Kasumi-1 (cell line): ENCODE results near the gene SCN2A.

ENCODE experiments used
- DNase-seq, 2 experiments: peaks; one replicate each; lab custom pipeline; 2025; lab: John Stamatoyannopoulos, UW

Gene SCN2A

DNA sequence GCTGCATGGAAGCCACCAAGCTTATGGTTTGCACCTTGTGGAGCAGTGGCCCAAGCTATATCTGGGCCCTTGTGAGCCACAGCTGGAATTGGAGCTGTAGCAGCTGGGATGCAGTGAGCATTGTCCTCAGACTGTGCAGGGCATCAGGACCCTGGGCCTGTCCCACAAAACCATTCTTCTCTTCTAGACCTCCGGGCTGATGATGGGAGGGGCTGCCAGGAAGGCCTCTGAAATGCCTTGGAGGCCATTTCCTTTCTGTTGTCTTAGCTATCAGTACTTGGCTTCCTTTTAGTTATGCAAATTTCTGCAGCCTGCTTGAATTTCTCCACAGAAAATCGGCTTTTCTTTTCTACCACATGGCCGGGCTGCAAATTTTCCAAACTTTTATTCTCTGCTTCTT is 183.9 kb downstream of the SCN2A start:
- DNase-seq, result no peak

DNA sequence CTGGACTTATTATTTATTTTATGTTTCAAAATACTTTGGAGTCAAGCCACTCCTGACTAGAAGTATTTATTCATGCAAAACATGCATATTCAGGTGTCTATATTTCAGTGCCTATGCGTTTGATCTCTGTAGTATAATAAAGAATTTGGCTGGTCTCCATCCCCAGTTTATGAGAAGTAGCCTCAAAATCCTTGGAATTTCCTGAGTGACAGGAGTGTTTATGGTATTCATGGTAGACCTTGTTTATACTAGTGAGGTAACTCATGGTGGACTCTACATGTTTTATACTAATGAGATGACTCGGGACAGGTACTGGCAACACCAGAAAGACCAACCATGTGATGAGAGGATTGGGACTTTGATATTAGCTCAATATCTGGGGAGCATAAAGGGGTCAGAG is 186.3 kb downstream of the SCN2A start:
- DNase-seq, result no peak

DNA sequence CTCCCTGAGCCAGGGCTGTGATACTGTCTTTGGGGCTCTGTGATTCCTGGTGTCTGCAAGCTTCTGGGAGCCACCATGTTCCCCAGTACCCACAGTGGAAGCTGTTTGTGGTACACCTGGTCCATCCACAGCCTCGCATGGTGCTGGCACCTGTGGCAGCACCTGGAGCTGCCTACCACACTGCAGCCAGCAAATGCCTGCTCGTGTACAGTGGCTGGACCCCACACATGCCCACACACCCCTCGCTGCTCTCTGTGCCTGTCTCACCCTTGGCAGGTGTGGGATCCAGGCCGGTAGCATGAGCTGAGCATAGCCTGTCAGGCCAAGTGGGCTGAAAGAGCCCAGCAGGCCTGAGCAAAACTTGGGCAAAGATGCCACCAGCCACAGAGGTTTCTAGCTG is 188.5 kb downstream of the SCN2A start:
- DNase-seq, result no peak

DNA sequence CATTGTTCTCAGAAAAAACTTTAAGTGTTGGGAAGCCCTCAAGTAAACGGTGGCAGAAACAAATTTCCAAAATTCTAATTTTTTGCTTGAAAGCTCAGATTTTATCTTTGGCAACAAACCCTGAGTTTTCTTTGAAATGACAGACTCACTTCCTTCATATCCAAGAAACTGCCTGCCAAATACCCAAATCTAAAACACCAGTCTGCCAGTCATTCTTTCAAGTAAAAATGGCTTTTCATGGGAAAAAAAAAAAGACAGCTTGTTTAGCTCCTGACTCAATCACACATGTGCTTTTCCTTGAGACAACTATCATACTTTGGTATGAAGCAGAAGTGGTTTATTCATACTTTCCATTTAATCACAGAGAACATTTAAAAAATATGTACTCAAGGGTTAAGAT is 189.7 kb downstream of the SCN2A start:
- no peak for DNase-seq

DNA sequence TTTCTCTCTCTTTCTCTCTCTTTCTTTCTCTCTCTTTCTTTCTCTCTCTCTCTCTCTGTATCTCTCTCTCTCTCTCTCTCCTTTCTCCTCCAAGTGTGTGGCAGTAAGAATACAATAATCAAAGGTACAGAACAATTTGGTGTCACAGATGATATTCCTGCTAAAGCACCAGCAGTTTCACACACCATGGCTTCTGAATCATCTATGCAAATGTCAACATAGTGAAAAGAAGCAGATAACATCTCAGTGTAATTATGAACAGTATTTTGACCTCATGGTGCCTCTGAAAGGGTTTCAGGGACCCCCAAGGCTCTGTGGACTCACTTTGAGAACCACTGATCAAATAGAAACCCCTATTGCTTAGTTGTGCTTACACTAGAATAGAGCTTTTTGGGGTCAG is 191.8 kb downstream of the SCN2A start:
- DNase-seq, result no peak

DNA sequence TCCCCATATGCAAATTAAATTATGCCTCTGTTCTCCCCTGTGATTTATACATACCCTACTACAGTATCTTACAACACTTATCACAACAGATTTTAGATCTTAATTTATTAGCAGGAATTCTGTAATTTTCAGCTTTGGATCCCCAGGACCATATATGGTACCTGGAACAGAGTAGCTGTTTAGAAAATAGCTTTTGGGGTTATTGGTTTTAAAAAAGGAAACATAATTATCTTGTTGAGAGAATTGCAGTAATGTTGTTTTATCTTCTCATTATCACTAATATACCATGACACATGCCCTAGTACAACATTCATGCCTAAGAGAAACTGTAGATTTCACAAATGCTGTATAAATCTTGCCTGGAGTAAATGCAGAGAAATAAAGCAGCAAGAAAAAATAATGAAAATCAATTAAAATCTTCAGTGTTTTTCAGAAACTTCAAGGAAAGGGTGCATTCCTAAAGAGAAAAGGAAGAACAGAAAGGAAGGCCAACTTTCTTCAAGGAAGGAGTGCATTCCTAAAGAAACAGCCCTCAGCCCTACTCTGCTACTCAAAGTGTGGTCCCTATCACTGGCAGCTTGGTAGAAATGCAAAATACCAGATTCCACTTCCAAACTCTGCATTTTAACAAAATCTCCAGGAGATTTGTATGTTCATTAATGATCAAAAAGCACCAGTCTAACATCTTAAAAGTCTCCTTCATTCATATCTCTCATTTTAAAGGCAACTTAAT is 193.2 kb downstream of the SCN2A start:
- DNase-seq, result no peak

DNA sequence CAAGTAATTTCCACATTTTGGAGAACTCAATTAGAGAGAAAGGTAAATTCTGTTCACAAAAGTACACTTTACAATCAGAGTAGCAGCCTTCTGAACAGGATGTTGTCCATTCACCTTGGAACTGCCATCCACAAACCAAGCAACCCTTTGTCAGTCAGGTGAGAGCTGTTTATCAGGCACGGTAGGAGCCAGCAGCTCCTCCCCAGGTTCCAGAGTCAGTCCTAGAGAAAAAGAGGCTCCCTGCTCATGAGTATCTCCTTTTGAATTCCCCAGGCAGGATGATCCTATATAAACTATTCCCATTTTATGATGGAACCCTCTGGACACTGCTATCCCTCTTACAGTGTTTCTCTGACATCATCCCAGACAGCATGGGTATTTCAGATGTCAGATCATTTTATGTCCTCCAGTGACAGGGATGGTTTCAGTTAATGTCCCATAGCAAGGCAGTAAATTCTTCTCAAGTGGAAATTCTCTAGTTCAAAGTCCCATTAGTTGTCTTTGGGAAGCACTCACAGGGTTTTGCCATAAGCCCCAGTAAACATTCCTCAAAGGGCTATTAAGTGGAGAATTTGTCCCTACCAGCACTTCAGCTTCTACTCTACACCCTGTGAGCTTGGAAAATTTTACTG is 195.8 kb downstream of the SCN2A start:
- DNase-seq, result no peak

DNA sequence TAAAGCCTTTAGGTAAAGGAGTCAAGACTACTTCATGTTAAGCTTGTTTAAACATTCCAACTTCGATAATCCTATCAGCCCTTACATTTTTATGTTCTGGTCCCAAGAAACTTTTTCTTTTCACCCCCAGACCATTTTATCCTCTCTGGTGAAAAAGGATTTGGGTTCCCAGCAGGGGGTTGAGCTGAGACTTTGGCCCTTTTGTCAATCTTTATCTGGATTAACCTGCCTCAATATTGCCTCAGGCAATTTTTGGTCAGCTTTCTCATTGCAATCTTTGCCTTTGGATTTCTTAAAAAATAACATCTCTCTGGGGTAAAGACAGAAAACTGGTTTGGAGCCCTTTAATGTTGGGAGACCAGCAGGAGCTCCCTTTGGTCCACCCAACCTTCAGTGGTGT is 196.4 kb downstream of the SCN2A start:
- DNase-seq, result no peak

DNA sequence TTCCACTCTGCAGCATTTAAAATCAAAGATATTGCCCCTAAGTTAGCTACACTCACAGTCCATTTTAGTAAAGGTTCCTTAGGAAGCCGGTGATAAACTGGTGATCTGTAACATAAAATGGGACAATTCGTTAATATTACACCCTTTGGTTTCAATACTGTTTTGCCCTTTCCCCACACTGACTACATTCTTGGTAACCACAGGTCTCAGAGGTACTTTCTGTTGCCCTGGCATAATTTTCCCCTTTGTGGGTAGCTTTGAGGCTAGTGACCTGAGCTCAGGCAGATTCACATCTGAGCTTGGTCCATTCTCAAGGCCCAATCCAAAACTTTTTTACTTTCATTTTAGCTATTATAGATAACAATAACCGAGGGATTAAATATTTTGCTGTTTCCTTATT is 197.3 kb downstream of the SCN2A start:
- no peak for DNase-seq

DNA sequence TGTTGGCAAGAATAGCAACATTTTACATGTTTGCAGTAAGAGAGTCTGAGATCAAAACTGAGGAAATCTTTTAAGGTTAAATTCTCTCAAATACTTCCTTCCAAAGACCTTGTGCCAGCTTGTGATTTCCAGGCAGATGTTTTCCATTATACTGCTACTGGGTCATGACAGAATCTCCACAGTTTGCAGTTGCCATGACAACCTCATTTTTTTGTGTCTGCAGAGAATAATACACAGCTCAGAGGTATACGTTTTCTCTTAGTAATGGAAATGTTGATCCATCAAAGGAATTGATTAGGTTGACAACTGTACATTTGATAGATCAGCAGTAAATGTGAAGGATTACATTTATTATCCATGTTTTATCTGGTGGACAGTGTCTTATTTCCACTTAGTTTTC is 201.2 kb downstream of the SCN2A start:
- no peak for DNase-seq
